HG03460 (cell line): ENCODE data around the gene ABCB8.
"Not testable (repeated sequence)": the region's sequence is repeated elsewhere in the genome, so short reads cannot be mapped to it uniquely, and the experiment has no call there.

Experiments
- ATAC-seq: cut with Tn5 transposase; IDR thresholded peaks from one replicate; pipeline ENCODE4 v1.9.1; 2021; ENCODE audit not compliant: unreplicated experiment

Gene ABCB8

DNA sequence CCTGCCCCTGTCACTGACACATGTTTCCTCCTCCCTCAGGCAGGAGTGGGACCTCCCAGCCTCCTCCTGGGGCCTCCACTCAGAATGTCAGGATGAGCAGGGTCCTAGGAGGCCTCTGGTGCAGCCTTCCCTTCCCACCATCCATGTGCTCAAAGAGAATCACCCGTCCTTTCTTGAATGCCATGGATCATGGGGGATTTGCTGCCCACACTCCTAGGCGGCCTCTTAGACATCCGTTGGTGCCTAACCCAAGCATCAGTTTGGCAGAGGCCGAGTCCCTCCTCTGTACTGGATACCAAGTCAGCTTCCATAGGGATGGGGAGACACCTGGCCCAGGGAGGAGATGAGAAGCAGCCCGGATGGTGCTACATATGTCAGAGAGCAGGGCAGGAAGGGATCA lies 30.4 kb upstream of the ABCB8 start:
- ATAC-seq: no peak

DNA sequence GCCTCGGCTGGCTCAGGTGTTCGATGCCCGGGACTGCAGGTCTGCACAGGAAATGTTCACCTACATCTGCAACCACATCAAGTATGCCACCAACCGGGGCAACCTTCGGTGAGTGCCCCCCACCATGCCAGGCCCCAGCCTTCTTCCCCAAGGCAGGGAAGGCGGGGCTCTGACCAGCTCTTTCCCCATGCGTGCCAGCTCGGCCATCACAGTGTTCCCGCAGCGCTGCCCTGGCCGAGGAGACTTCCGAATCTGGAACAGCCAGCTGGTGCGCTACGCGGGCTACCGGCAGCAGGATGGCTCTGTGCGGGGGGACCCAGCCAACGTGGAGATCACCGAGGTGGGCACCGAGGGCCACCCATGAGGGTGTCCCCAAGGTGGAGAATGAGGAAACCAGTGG lies 29.9 kb upstream of the ABCB8 start:
- no peak for ATAC-seq

DNA sequence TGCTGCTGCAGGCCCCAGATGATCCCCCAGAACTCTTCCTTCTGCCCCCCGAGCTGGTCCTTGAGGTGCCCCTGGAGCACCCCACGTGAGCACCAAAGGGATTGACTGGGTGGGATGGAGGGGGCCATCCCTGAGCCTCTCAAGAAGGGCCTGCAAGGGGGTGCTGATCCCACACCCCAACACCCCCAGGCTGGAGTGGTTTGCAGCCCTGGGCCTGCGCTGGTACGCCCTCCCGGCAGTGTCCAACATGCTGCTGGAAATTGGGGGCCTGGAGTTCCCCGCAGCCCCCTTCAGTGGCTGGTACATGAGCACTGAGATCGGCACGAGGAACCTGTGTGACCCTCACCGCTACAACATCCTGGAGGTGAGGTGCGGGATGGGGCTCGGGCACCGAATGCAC lies 29.2 kb upstream of the ABCB8 start:
- no peak for ATAC-seq

GRCh38 chr7:150999497-151000230 lies 28.6 kb upstream of the ABCB8 start:
- no peak for ATAC-seq

DNA sequence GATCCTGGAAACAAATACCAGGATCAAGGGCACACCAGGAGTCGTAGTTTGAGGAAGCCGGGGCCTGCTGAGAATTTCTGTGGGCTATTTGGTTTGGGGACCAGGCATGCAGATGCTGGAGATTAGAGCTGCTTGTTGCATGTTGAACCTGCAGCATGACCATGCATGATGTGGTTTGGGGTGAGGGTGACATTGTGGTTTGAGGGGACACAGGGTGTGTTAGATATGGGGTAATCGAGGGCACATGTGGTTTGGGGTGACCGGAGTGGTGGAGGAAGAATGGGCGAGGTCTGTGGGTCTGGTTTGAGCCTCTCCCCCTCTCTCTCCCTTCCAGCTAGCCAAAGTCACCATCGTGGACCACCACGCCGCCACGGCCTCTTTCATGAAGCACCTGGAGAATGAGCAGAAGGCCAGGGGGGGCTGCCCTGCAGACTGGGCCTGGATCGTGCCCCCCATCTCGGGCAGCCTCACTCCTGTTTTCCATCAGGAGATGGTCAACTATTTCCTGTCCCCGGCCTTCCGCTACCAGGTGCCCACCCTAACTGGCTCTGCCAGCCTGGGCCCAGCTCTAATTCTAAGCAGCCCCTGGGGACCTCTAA lies 27.3 kb upstream of the ABCB8 start:
- ATAC-seq: no peak

- no peak for ATAC-seq
These were observed 26.7 kb upstream of the ABCB8 start for GRCh38 chr7:151001546-151001945.

DNA sequence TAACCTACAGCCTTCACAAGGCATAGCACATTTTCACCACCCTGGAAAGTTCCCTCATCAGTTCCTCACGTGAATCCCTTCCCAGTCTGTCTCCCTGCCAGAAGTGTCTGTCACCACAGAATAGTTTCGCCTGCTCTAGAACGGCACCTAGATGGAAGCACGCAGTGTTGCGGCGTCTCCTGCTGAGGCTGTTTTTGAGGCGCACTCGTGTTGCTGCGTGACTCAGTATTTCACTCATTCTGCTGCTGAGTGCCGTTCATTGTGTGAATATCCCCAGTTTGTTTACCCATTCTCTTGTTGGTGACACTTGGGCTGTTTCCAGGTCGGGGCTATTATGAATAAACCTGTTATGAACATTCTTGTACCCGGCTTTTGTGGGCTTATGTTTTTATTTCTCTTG lies 24.7 kb upstream of the ABCB8 start:
- ATAC-seq: no peak

- no peak for ATAC-seq
These were observed 22.7 kb upstream of the ABCB8 start for GRCh38 chr7:151005566-151005965.

GRCh38 chr7:151006590-151007300 lies 21.5 kb upstream of the ABCB8 start:
- no peak for ATAC-seq

GRCh38 chr7:151007469-151007898 lies 20.8 kb upstream of the ABCB8 start:
- no peak for ATAC-seq

DNA sequence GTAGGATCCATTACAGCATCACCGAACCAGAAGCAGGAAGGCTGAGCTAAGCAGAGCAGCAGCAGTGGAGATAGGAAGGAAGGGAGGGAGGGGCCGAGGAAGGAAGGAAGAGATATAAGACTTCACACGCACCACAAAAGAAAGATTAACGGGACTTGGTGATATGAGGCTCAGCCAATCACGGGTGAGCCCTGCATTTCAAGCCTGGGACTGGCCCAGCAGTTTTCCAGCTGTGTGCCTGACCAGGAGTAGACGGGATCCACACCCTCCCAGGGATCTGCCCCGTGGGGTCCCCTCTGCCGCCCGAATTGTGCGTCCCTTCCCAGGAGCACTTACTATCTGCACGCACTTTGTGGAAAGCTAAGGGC lies 20.1 kb upstream of the ABCB8 start:
- no peak for ATAC-seq

DNA sequence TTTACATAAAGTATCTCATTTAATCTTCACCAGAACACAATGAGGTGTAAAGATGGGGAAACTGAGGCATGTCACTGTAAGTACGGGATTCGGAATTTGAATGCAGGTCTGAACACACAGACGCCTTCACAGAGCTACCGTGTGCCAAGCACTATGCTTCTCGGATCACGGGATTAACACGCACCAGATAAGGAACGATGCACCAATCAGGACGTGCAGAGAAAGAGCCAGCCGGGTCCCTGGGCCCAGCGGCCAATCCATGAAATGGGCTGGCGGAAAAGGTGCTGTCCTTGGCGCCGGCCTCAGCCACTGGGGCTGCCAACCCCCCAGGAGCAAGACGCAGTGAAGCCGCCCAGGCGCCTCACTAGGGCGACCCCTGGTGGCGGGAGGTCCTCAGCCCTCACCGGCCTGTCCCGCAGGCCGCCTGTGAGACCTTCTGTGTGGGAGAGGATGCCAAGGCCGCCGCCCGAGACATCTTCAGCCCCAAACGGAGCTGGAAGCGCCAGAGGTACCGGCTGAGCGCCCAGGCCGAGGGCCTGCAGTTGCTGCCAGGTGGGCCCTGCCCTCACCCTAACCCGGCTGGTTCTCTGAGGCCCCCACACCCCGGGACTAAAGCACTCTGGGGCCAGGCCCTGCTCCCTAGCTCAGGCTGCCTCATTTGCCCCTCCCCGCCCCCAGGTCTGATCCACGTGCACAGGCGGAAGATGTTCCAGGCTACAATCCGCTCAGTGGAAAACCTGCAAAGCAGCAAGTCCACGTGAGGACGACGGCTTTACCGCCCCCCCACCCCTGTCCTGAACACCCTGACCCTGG lies 19.5 kb upstream of the ABCB8 start:
- ATAC-seq: no peak

DNA sequence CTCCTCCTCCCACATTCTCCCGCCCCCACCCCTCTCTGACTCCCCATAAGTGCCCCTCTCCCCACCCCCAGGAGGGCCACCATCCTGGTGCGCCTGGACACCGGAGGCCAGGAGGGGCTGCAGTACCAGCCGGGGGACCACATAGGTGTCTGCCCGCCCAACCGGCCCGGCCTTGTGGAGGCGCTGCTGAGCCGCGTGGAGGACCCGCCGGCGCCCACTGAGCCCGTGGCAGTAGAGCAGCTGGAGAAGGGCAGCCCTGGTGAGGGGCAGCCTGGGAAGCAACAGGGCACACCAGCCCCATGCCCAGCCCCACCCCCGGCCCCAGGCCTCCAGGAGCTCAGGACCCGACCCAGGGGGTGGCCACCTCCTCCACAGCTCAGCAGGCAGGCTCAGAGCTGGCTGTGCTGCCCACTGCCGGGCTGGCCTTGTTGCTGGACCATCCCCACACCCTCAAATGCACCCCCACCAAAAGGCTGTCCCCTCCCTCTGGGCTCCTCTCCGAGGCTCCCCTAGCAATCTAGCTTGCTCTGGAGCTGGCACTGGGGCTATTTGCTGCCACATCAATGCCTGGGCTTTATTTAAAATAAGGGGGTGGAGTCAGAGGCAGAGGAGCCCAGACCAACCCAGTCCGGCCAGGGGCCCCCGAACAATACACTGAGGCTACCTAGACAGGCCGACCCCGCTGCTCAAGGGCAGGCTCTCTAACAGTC lies 18.8 kb upstream of the ABCB8 start:
- ATAC-seq: no peak

- no peak for ATAC-seq
These were observed 18.3 kb upstream of the ABCB8 start for GRCh38 chr7:151010037-151010306.

DNA sequence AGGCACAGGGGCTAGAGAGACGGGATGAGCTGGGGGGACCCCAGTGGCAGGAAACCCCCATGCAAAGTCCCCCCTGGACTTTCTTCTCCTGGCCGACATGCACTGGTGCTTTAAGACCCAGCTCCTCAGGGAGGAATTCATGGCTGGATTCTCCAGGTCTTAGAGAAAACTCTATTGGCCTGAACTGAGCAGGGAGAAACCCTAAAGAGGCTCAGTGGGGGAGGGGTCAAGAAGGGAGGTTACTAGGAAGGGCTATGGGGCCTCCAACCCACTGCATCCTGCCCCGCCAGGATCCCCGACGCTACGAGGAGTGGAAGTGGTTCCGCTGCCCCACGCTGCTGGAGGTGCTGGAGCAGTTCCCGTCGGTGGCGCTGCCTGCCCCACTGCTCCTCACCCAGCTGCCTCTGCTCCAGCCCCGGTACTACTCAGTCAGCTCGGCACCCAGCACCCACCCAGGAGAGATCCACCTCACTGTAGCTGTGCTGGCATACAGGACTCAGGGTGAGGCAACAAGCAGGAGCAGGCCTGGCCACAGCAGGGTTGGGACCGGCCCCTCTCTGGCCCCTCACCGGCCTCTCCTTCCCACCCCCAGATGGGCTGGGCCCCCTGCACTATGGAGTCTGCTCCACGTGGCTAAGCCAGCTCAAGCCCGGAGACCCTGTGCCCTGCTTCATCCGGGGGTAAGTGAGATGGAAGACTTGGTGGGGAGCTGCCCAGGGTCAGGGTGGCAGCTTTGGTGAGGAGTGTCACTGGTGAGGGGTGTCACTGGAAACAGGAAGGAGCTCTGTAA lies 17.7 kb upstream of the ABCB8 start:
- ATAC-seq: no peak

DNA sequence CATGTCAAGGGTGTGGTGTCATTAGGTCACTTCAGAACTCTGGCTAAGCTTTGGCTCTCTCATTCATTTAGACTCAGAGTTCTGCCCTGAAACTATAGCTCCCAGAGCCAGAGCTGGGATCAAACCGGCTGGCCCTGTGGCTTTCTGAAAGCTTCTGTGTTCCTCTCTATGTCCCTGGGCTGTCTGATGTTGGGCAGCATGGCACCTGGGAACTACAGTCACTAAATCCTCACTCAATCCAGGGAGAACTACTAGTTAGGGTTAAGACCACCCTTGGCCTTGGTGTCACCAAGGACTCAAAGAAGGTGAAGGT lies 17.2 kb upstream of the ABCB8 start:
- ATAC-seq: no peak

- ATAC-seq: not testable (repeated sequence)
These were observed 16.6 kb upstream of the ABCB8 start for GRCh38 chr7:151011616-151012015.

DNA sequence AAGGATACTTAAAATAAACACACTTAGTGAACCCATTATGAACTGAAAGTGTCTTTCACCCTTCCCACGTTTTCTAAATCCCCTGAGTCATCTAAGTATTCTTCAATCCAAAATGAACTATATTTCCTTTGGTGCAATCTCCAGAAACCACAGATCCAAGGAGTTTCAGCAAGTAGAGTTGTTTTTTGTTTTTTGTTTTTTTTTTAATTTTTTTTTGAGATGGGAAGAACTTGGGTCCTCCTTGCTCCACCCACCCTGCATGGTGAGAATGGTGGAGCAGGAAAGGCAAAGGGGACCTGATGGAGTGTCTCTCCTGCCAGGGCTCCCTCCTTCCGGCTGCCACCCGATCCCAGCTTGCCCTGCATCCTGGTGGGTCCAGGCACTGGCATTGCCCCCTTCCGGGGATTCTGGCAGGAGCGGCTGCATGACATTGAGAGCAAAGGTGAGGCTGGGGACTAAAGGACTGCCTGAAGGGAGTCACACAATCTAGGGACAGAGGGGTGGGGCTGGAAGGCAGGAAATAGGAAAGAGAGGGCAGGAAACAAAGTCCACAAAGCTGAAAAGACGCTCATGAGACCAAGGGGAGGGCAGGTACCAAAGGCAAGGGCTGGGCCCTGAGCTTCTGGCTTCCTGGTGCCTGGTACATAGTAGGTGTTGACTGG lies 16.1 kb upstream of the ABCB8 start:
- no peak for ATAC-seq

DNA sequence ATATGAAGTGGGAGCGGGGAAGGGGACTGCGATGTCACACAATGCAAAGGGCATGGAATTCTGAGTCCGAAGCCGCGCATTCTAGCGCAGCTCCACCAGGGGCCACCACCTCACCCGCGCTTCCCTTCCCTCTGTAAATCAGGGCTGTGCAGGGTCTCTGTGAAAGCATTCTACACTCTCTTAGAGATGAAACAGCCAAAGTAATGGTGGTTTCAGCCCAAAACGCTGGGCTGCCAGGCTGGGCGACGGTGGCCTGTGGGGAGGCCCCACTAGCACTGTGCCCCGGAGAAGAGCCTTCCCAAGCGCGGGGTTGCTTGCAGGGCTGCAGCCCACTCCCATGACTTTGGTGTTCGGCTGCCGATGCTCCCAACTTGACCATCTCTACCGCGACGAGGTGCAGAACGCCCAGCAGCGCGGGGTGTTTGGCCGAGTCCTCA lies 15.3 kb upstream of the ABCB8 start:
- no peak for ATAC-seq

DNA sequence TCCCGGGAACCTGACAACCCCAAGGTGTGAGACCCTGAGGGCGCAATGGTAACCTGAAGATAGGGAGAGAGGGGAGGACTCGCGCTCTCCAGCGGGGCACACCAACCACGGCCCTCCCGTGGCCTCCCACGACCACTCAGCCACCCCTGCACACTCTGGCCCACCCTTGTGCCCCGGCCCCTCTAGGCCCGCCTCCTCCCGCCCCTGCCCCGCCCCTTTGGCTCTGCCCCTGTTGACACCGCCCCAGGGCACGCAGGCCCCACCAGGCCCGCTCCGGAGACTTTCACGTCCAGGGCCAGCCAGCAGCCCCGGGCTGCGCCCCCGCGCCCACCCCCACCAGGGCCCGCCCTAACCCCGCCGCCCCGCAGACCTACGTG lies 14.9 kb upstream of the ABCB8 start:
- no peak for ATAC-seq
